BE2C (cell line): Measurements from ENCODE around the gene LDLRAD3.

Experiments
- DNase-seq: peaks from one replicate; pipeline ENCODE4 v3.0.0-alpha.2; 2020
- H3K27me3 ChIP-seq: fragments of 250-450 bp; sonication (Bioruptor Pico); 2 replicates; pipeline ENCODE4 v1.5.1; 2020; ENCODE audit warnings: mild to moderate bottlenecking
- H3K36me3 ChIP-seq: fragments of 250-450 bp; sonication (Bioruptor Pico); 2 replicates; pipeline ENCODE4 v1.5.1; 2020; ENCODE audit warnings: mild to moderate bottlenecking
- H3K4me1 ChIP-seq: fragments of 250-450 bp; sonication (Bioruptor Pico); 2 replicates; pipeline ENCODE4 v1.5.1; 2020
- H3K4me3 ChIP-seq: 2 replicates; pipeline ENCODE4 v1.5.1; 2011; ENCODE audit warnings: low read depth, low read length
- H3K9me3 ChIP-seq: fragments of 250-450 bp; sonication (Bioruptor Pico); 2 replicates; pipeline ENCODE4 v1.5.1; 2020
- TF ChIP-seq, protein P1 (sequence below): IDR thresholded peaks from 2 replicates; pipeline ENCODE4 v1.5.1; 2012; ENCODE audit warnings: mild to moderate bottlenecking, low read depth, low read length

LDLRAD3 gene

DNA sequence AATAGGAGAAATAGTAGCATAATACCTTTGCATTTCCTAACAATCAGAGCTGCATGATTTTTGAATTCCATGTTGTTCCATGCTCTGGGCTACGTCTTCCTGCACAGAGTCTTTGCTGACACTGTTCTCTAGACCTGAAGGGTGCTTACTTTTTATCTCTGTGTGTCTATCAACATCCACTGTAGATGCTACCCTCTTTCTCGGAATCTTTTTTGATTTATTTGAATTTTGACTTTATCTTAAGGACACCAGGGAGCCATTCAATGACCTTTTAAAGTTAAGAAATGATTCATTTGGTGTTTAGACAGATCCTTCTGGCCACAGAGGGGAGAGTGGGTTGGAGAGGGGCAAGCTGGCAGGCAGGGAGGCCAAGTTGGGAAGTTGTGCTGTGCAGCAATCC lies 90.1 kb downstream of the LDLRAD3 start:
- H3K36me3 ChIP-seq = no peaks in the 10 kb centered on the region

DNA sequence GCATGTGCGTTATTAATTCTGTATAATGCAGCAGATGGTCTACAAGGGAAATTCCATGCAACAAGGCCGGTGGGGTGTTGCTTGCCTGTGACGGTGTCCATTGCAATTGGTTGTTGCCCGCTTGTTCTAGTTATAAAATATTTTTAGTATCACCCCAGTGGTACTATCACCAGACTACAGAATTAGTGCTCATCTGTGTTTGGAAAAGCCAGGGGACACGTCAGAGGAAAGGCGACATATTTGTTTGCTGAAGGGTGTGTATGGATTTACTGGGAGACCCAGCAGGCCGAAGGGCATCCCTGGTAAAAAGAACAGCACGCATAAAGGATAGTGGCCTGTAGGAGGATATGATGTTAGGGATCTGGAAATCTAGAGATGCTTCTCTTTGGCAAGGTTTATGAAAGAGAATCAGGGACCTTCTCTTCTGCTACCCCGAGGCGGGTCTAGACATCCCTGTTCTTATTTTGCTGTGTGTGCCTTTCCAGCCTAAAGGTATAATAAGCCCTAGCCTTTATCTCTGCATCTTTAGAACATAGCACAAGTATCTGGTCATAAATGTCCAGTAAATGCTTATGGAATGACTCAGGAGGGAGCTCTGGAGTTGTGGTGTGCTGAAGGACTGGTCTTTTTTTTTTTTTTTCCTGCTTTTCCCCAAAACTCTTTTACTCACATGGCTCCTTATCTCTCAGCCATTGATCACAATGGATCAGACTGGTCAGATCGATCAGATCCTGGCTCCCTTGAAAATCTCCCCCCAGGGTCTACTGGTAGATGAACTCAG lies 90.9 kb downstream of the LDLRAD3 start:
- no peaks in the 10 kb centered on the region for H3K9me3 ChIP-seq
- H3K4me3 ChIP-seq = no peak overlapping the region
- no peaks in the 10 kb centered on the region for H3K36me3 ChIP-seq
- no peak for DNase-seq
- TF ChIP-seq, protein P1, sequence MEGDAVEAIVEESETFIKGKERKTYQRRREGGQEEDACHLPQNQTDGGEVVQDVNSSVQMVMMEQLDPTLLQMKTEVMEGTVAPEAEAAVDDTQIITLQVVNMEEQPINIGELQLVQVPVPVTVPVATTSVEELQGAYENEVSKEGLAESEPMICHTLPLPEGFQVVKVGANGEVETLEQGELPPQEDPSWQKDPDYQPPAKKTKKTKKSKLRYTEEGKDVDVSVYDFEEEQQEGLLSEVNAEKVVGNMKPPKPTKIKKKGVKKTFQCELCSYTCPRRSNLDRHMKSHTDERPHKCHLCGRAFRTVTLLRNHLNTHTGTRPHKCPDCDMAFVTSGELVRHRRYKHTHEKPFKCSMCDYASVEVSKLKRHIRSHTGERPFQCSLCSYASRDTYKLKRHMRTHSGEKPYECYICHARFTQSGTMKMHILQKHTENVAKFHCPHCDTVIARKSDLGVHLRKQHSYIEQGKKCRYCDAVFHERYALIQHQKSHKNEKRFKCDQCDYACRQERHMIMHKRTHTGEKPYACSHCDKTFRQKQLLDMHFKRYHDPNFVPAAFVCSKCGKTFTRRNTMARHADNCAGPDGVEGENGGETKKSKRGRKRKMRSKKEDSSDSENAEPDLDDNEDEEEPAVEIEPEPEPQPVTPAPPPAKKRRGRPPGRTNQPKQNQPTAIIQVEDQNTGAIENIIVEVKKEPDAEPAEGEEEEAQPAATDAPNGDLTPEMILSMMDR = no peak
- H3K27me3 ChIP-seq = no peaks in the 10 kb centered on the region
- peaks cover 4% of the 10 kb centered on the region for H3K4me1 ChIP-seq

More for the DNA sequence above, 90.1 kb downstream of the LDLRAD3 start:
- Histone ChIP-seq H3K9me3 (no peaks in the 10 kb centered on the region), H3K27me3 (no peaks in the 10 kb centered on the region), H3K4me1 (peaks cover 8% of the 10 kb centered on the region), H3K4me3 (no peak overlapping the region)
- DNase-seq = no peak
- TF ChIP-seq, protein P1 = no peak

DNA sequence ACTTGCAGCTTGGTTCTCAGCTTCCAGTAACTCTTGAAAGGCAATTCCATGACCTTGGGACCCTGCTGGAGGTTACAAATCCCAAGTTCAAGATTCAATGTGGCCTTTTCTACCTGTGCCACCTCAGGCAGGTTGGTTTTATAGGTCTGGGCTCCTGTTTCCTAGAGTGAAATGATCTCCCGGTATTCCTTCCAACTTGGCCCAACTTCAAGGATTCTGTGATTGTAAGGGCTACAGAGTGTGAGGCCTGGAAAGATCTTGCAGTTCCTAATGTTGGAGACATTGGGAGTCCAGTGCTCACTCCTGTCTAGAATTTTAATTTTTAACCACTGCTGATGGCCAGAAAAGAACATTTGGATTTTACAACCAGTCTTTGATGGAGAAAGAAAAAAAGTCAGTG lies 91.6 kb downstream of the LDLRAD3 start:
- no peaks in the 10 kb centered on the region for H3K36me3 ChIP-seq
- no peaks in the 10 kb centered on the region for H3K27me3 ChIP-seq
- TF ChIP-seq, protein P1 = no peak
- H3K4me1 ChIP-seq = no peaks in the 10 kb centered on the region
- no peak for DNase-seq
- no peak overlapping the region for H3K4me3 ChIP-seq
- H3K9me3 ChIP-seq = no peaks in the 10 kb centered on the region

DNA sequence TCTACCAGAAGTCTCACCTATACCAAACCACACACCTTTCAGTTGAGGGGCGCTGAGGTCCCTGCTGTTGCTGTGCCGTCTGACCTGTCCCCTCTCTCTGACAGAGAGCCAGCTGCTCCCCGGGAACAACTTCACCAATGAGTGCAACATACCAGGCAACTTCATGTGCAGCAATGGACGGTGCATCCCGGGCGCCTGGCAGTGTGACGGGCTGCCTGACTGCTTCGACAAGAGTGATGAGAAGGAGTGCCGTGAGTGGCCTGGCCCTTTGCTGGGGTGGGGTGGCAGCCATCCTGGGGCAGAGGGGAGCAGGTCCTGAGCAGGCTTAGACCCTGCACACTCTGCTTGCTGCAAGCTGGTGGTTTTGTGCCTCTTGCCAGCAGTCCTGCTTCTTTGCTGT lies 92.1 kb downstream of the LDLRAD3 start:
- Histone ChIP-seq H3K27me3 (no peaks in the 10 kb centered on the region), H3K4me1 (no peaks in the 10 kb centered on the region), H3K9me3 (no peaks in the 10 kb centered on the region), H3K36me3 (no peaks in the 10 kb centered on the region), H3K4me3 (no peak overlapping the region)
- no peak for DNase-seq
- TF ChIP-seq, protein P1 = no peak

DNA sequence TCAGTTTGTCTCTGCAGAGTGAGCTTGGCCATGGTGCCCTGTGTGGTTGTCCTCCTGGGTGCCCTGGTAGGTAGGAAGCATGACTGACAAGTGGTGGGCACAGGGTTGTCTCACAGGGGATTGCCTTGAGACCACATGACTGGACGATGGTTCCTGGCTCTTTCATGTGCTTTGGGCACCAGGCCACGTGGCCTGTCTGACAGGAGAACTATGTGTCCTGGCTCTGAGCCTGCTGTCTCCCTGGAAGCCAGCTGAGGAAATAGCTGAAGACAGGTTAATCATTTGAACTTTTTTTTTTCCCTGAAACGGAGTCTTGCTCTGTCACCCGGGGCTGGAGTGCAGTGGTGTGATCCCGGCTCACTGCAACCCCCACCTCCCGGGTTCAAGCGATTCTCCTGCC lies 93.2 kb downstream of the LDLRAD3 start:
- Histone ChIP-seq H3K36me3 (no peaks in the 10 kb centered on the region), H3K9me3 (no peaks in the 10 kb centered on the region), H3K27me3 (no peaks in the 10 kb centered on the region), H3K4me3 (no peak overlapping the region), H3K4me1 (no peaks in the 10 kb centered on the region)
- DNase-seq = no peak
- TF ChIP-seq, protein P1 = no peak

DNA sequence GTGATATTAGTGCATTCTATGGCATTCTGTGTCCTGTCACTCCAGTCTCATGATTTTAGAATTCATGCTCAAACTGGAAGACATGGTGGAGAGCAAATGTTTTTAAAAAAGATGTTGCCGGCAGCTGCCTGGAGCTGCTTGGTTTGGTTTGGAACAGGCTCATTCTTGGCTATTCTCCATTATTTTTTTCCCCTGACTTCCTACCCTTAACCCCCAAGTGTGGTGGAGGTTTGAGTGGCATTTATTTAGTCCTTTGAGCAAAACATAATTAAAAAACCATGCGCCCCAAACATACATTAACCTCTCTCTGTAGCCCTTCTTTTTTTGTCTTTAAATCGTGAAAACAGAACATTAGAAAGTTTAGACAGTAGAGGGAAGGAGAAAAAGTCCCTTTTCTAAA lies 94.7 kb downstream of the LDLRAD3 start:
- TF ChIP-seq, protein P1 = no peak
- DNase-seq = no peak
- no peak overlapping the region for H3K4me3 ChIP-seq
- no peaks in the 10 kb centered on the region for H3K27me3 ChIP-seq
- H3K36me3 ChIP-seq = no peaks in the 10 kb centered on the region
- H3K4me1 ChIP-seq = no peaks in the 10 kb centered on the region
- no peaks in the 10 kb centered on the region for H3K9me3 ChIP-seq
